H9 (cell line): ENCODE measurements around the gene TRPM5. TPM values are rescaled to one million over a fixed set of nuclear protein-coding genes. Genes with fewer than 3 reads are reported as not detected.

ENCODE experiments used
- DNase-seq: peaks from one replicate; pipeline ENCODE4 v3.0.0-alpha.2; 2017
- H2AFZ ChIP-seq: one replicate; pipeline ENCODE4 v1.6.1; 2013; ENCODE audit warnings: mild to moderate bottlenecking, low read length, control low read depth, moderate library complexity
- H2AK5ac ChIP-seq: 2 replicates; pipeline ENCODE4 v1.6.1; 2013; ENCODE audit warnings: low read length, control low read depth, mixed read lengths; ENCODE audit not compliant: insufficient read length
- H2BK120ac ChIP-seq: one replicate; pipeline ENCODE4 v1.6.1; 2013; ENCODE audit warnings: low read depth, mild to moderate bottlenecking, low read length, control low read depth, inconsistent platforms; ENCODE audit not compliant: poor library complexity, severe bottlenecking
- H2BK12ac ChIP-seq: 2 replicates; pipeline ENCODE4 v1.6.1; 2013; ENCODE audit warnings: low read length, control low read depth, mixed read lengths, low read depth; ENCODE audit not compliant: insufficient read length
- H2BK15ac ChIP-seq: 2 replicates; pipeline ENCODE4 v1.6.1; 2013; ENCODE audit warnings: low read depth, low read length, control low read depth
- H2BK20ac ChIP-seq: one replicate; pipeline ENCODE4 v1.6.1; 2013; ENCODE audit warnings: low read depth, mild to moderate bottlenecking, low read length, control low read depth, inconsistent platforms; ENCODE audit not compliant: poor library complexity, severe bottlenecking
- H2BK5ac ChIP-seq: 2 replicates; pipeline ENCODE4 v1.6.1; 2013; ENCODE audit warnings: low read length, control low read depth, mixed read lengths; ENCODE audit not compliant: insufficient read length
- H3K14ac ChIP-seq: 2 replicates; pipeline ENCODE4 v1.6.1; 2013; ENCODE audit warnings: low read length, control low read depth; ENCODE audit not compliant: insufficient read depth
- H3K18ac ChIP-seq: 2 replicates; pipeline ENCODE4 v1.6.1; 2013; ENCODE audit warnings: low read depth, mild to moderate bottlenecking, mixed read lengths, low read length, control low read depth; ENCODE audit not compliant: insufficient read length
- H3K23ac ChIP-seq: 2 replicates; pipeline ENCODE4 v1.6.1; 2013; ENCODE audit warnings: low read length, control low read depth, mixed read lengths, low read depth; ENCODE audit not compliant: insufficient read length
- H3K23me2 ChIP-seq: 2 replicates; pipeline ENCODE4 v1.6.1; 2013; ENCODE audit warnings: low read depth, mild to moderate bottlenecking, mixed read lengths, low read length, control low read depth; ENCODE audit not compliant: insufficient read length, poor library complexity, severe bottlenecking
- H3K27ac ChIP-seq: 2 replicates; pipeline ENCODE4 v1.5.1; 2013; ENCODE audit warnings: low read length, control low read depth, mixed read lengths, low read depth; ENCODE audit not compliant: insufficient read length
- H3K27me3 ChIP-seq: 2 replicates; pipeline ENCODE4 v1.6.1; 2013; ENCODE audit warnings: low read length, control low read depth, inconsistent platforms; ENCODE audit not compliant: insufficient read depth
- H3K4ac ChIP-seq: 2 replicates; pipeline ENCODE4 v1.6.1; 2013; ENCODE audit warnings: low read depth, mild to moderate bottlenecking, control low read depth, inconsistent platforms, low read length, moderate library complexity
- H3K4me1 ChIP-seq: 2 replicates; pipeline ENCODE4 v1.6.1; 2013; ENCODE audit warnings: low read length, control low read depth, inconsistent platforms; ENCODE audit not compliant: insufficient read depth
- H3K4me2 ChIP-seq: 2 replicates; pipeline ENCODE4 v1.6.1; 2013; ENCODE audit warnings: low read length, control low read depth, mixed read lengths; ENCODE audit not compliant: insufficient read length, insufficient read depth
- H3K56ac ChIP-seq: 2 replicates; pipeline ENCODE4 v1.6.1; 2013; ENCODE audit warnings: low read depth, mild to moderate bottlenecking, mixed read lengths, low read length, control low read depth; ENCODE audit not compliant: insufficient read length
- H3K79me1 ChIP-seq: 2 replicates; pipeline ENCODE4 v1.6.1; 2013; ENCODE audit warnings: low read depth, mild to moderate bottlenecking, moderate library complexity, low read length, control low read depth, inconsistent platforms; ENCODE audit not compliant: insufficient read depth, poor library complexity, severe bottlenecking
- H3K79me2 ChIP-seq: 2 replicates; pipeline ENCODE4 v1.6.1; 2013; ENCODE audit warnings: low read length, control low read depth, inconsistent platforms; ENCODE audit not compliant: insufficient read depth
- H3K9ac ChIP-seq: 2 replicates; pipeline ENCODE4 v1.6.1; 2013; ENCODE audit warnings: low read length, control low read depth, mixed read lengths; ENCODE audit not compliant: insufficient read length; ENCODE audit errors: extremely low read depth
- H3K9me3 ChIP-seq: one replicate; pipeline ENCODE4 v1.6.1; 2013; ENCODE audit warnings: low read depth, low read length, inconsistent platforms; ENCODE audit not compliant: control insufficient read depth
- H3T11ph ChIP-seq: one replicate; pipeline ENCODE4 v1.6.1; 2013; ENCODE audit warnings: mild to moderate bottlenecking, low read length, control low read depth, inconsistent platforms
- H4K20me1 ChIP-seq: one replicate; pipeline ENCODE4 v1.6.1; 2013; ENCODE audit not compliant: control insufficient read depth, insufficient read length, insufficient read depth
- H4K5ac ChIP-seq: 2 replicates; pipeline ENCODE4 v1.6.1; 2013; ENCODE audit warnings: low read depth, mild to moderate bottlenecking, mixed read lengths, low read length, control low read depth; ENCODE audit not compliant: insufficient read length
- H4K8ac ChIP-seq: replicated peaks from 2 replicates; pipeline ENCODE4 v1.6.1; 2013; ENCODE audit warnings: low read length, control low read depth, mixed read lengths, low read depth; ENCODE audit not compliant: insufficient read length
- H4K91ac ChIP-seq: 2 replicates; pipeline ENCODE4 v1.6.1; 2013; ENCODE audit warnings: low read depth, mild to moderate bottlenecking, moderate library complexity, mixed read lengths, low read length, control low read depth; ENCODE audit not compliant: insufficient read length
- H3K27ac Mint-ChIP-seq, 3 experiments: 2 replicates in 2 of 3; 3 replicates in 1 of 3; pipeline ENCODE4 v1.8.0; 2020 to 2021; ENCODE audit warnings: mixed read lengths in 3 of 3, mild to moderate bottlenecking in 1 of 3, moderate library complexity in 1 of 3
- H3K27me3 Mint-ChIP-seq: 2 replicates; pipeline ENCODE4 v1.8.0; 2021; ENCODE audit warnings: low read depth, mild to moderate bottlenecking, moderate library complexity, mixed read lengths
- H3K36me3 Mint-ChIP-seq, 3 experiments: 2 replicates in 2 of 3; 3 replicates in 1 of 3; pipeline ENCODE4 v1.8.0; 2020 to 2021; ENCODE audit warnings: low read depth in 3 of 3, mixed read lengths in 3 of 3; ENCODE audit not compliant: insufficient read depth in 1 of 3
- H3K4me1 Mint-ChIP-seq, 2 experiments: 2 replicates each; pipeline ENCODE4 v1.8.0; 2020; ENCODE audit warnings: mixed read lengths in 2 of 2
- H3K4me3 Mint-ChIP-seq, 2 experiments: 2 replicates in 1 of 2; 3 replicates in 1 of 2; pipeline ENCODE4 v1.8.0; 2020 to 2021; ENCODE audit warnings: mild to moderate bottlenecking in 2 of 2, mixed read lengths in 2 of 2, moderate library complexity in 1 of 2
- H3K9me3 Mint-ChIP-seq, 2 experiments: 2 replicates in 1 of 2; 3 replicates in 1 of 2; pipeline ENCODE4 v1.8.0; 2020; ENCODE audit warnings: mild to moderate bottlenecking in 2 of 2, mixed read lengths in 2 of 2, moderate library complexity in 1 of 2
- CTCF ChIP-seq: fragments of 200-600 bp; sonication (generic); conservative IDR thresholded peaks from 3 replicates; pipeline ENCODE4 v1.8.0; 2021; ENCODE audit warnings: antibody characterized with exemption, mild to moderate bottlenecking
- WGBS: extraction: QIAGEN DNeasy Blood & Tissue Kit; methylation state at CpG from one replicate; pipeline ENCODE4 v1.1.7; 2013; ENCODE audit warnings: missing lambda C conversion rate, low lambda C conversion rate, mixed read lengths; ENCODE audit not compliant: insufficient read length; ENCODE audit errors: extremely low coverage; 5-methylcytosine and 5-hydroxymethylcytosine counted together
- total RNA-seq: library from RNA; stranded (reverse); gene quantifications from 2 replicates; pipeline ENCODE4 v1.2.1, GENCODE V29; 2021

TRPM5 gene
- total RNA-seq, 1 experiment from 2014 or later = 0.09 TPM

- Histone ChIP-seq H3K4ac (no peak overlapping the region), H3K4me2 (peak overlapping the region; percentile 27)
- peaks cover 3 to 10% of the 10 kb centered on the region in 2 experiments; a peak in 3 of 5 replicates for H3K9me3 Mint-ChIP-seq
Observed at GRCh38 chr11:2445746-2446551, 1.6 kb upstream of the TRPM5 start.

More at GRCh38 chr11:2445746-2446551, 1.6 kb upstream of the TRPM5 start:
- no CpG with 5 or more reads among the region's 23 CpGs for WGBS
- Histone ChIP-seq H4K5ac (no peak overlapping the region), H3K56ac (no peak overlapping the region), H2BK20ac (no peak overlapping the region), H3K18ac (no peak overlapping the region), H2AFZ (no peak overlapping the region), H4K8ac (no peak overlapping the region), H2BK12ac (no peak overlapping the region), H3K9me3 (no peaks in the 10 kb centered on the region), H3K4me1 (no peaks in the 10 kb centered on the region), H3K14ac (no peak overlapping the region), H4K20me1 (no peaks in the 10 kb centered on the region), H2AK5ac (no peak overlapping the region), H4K91ac (no peak overlapping the region), H2BK120ac (no peak overlapping the region), H3K79me1 (no peaks in the 10 kb centered on the region), H3T11ph (no peak overlapping the region), H3K23me2 (peaks cover 7% of the 10 kb centered on the region), H2BK15ac (no peak overlapping the region), H3K9ac (no peak overlapping the region), H3K79me2 (no peaks in the 10 kb centered on the region), H3K27me3 (peaks cover 24% of the 10 kb centered on the region; the same call in 1 of the 2 replicates), H2BK5ac (no peak overlapping the region), H3K27ac (no peak overlapping the region), H3K23ac (no peak overlapping the region)
- H3K27ac Mint-ChIP-seq = no peak overlapping the region
- TF ChIP-seq CTCF = no peak
- no peak for DNase-seq
- peak overlapping the region; percentile 58 to 80 for H3K4me3 Mint-ChIP-seq
- H3K4me1 Mint-ChIP-seq = peaks cover 0 to 3% of the 10 kb centered on the region in 2 experiments; a peak in 2 of 4 replicates
- H3K36me3 Mint-ChIP-seq = no peaks in the 10 kb centered on the region; a peak in 1 of 7 replicates
- peaks cover 88% of the 10 kb centered on the region for H3K27me3 Mint-ChIP-seq
